ENCODE measurements around the gene RUFY4. TPM values are rescaled to one million over a fixed set of nuclear protein-coding genes. Genes with fewer than 3 reads are reported as not detected.

The RUFY4 gene
- total RNA-seq, 4 donors from 2014 or later = 0.60 to 0.95 TPM; not detected in 2

DNA sequence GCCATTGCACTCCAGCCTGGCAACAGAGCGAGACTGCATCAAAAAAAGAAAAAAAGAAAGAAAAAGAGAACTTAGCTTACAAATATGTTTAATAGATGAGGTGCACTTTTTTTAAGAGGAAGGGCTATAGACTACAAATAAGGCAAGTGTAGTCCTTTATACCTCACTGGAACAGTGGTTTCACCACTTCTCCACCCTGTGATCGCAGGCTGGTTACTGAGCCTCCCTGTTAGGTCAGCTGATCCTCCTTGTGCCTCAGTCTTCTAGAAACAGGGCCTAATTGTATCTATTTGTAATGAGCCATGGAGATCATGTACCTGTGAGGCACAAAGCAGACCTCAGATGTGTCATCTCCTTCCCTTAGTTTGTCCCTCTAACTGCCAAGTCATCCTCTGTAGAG, 61.3 kb downstream of the RUFY4 start:
- DNase-seq (ENCODE audit: low spot score) (no peak), ATAC-seq (ENCODE audit: low FRiP score) (no peak)
- TF ChIP-seq, protein P1, sequence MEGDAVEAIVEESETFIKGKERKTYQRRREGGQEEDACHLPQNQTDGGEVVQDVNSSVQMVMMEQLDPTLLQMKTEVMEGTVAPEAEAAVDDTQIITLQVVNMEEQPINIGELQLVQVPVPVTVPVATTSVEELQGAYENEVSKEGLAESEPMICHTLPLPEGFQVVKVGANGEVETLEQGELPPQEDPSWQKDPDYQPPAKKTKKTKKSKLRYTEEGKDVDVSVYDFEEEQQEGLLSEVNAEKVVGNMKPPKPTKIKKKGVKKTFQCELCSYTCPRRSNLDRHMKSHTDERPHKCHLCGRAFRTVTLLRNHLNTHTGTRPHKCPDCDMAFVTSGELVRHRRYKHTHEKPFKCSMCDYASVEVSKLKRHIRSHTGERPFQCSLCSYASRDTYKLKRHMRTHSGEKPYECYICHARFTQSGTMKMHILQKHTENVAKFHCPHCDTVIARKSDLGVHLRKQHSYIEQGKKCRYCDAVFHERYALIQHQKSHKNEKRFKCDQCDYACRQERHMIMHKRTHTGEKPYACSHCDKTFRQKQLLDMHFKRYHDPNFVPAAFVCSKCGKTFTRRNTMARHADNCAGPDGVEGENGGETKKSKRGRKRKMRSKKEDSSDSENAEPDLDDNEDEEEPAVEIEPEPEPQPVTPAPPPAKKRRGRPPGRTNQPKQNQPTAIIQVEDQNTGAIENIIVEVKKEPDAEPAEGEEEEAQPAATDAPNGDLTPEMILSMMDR (IDR thresholded peaks at IDR 0.05) = no peak

DNA sequence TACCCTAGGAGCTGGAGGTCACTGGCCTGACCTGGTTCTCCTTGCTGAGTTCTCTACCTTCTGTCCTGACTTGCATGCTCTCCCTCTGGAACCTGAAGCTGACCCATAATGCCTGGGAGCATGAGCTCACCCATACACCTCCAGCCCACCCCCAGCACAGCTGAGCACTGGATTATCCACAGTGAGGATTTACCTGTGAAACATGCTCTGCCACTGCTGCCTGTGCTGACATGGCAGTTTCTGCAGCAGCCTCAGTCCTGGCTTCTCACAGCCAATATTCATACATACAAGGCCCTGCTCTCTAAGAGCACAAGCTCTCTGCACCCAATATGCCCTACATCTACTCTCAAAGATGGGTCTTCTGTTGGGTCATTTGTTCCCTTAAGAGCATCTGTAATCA, 61.8 kb downstream of the RUFY4 start:
- DNase-seq (ENCODE audit: low spot score) (no peak), ATAC-seq (ENCODE audit: low FRiP score) (no peak)
- TF ChIP-seq, protein P1 (IDR thresholded peaks at IDR 0.05) = no peak

DNA sequence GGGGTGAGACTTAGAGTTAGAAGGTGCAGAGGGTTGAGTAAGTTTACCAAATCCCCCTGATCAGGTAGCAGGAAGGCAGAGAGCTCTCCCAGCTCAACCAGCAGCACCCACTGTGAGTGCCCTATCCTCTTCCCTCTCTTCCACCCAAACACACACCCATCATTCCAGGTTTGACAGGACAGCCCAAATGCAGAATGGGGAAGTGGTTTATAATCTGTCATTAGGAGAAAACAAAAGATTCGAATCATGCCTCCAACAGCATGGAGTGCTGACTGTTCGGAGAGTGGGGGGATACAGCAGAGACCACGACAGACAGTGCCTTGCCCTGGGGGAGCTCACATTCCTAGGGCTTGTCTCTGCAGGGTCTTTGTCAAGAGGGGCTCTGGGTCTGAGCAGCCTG, 68.5 kb downstream of the RUFY4 start:
- no peak for ATAC-seq (ENCODE audit: low FRiP score)
- TF ChIP-seq, protein P1 (IDR thresholded peaks at IDR 0.05) = no peak
- no peak for DNase-seq (ENCODE audit: low spot score)

DNA sequence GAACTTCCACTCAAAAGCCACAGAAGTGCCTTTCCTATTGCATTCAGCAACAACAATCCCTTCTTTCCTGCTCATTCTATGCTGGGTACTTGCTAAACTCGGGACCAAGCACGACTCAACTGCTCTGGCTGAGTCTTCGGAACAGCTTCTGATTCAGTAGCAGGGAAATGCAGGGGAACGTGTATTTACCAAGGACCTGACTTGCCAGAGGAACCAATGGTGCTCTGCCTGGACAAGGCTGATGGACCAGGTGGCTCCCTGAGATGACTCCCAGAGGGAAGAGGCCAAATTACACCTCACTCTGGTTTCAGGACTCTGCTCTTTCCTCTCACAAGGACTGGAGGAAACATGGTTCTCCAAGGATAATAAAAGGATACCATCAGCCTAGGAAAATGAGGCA, 69.0 kb downstream of the RUFY4 start:
- no peak for ATAC-seq (ENCODE audit: low FRiP score)
- TF ChIP-seq, protein P1 (IDR thresholded peaks at IDR 0.05) = no peak
- DNase-seq (ENCODE audit: low spot score) = no peak

Other genes starting within 250 kb of the RUFY4 start
- 100 to 1,000 TPM; 135 to 453 (median 361) TPM for gene TNS1, start 66.3 kb upstream of the RUFY4 start, total RNA-seq
- 10 to 100 TPM in 1 of 4 donors, 1 to 10 TPM in 1, under 1 TPM in 2; 0.28 to 19.2 (median 1.3) TPM for gene CXCR2, start 56.8 kb downstream of the RUFY4 start, total RNA-seq
- gene CXCR1, start 97.7 kb downstream of the RUFY4 start, total RNA-seq = 10 to 100 TPM in 1 of 4 donors, under 1 TPM in 3; 0.36 to 26.8 (median 0.64) TPM
- gene ARPC2, start 147.9 kb downstream of the RUFY4 start, total RNA-seq = 100 to 1,000 TPM; 278 to 384 (median 348) TPM
- gene GPBAR1, start 191.8 kb downstream of the RUFY4 start, total RNA-seq = 10 to 100 TPM; 24.7 to 74.2 (median 59.1) TPM
- 100 to 1,000 TPM; 122 to 165 (median 140) TPM for gene AAMP, start 200.9 kb downstream of the RUFY4 start, total RNA-seq
- 10 to 100 TPM; 25.5 to 38.0 (median 31.3) TPM for gene PNKD, start 201.3 kb downstream of the RUFY4 start, total RNA-seq
- 100 to 1,000 TPM; 190 to 689 (median 399) TPM for gene TMBIM1, start 223.2 kb downstream of the RUFY4 start, total RNA-seq